Measurements from ENCODE around the gene TRIM44. TPM values are rescaled to one million over a fixed set of nuclear protein-coding genes. Genes with fewer than 3 reads are reported as not detected.
"Not testable (repeated sequence)": the region's sequence is repeated elsewhere in the genome, so short reads cannot be mapped to it uniquely, and the experiment has no call there.

TRIM44 gene
- polyA plus RNA-seq, 1 donor = 101 TPM

GRCh38 chr11:35714882-35715627, 52.5 kb downstream of the TRIM44 start:
- no peak for DNase-seq

GRCh38 chr11:35715677-35716076, 53.1 kb downstream of the TRIM44 start:
- not testable (repeated sequence) for DNase-seq

- DNase-seq = no peak
Measured at GRCh38 chr11:35717043-35717442, 54.5 kb downstream of the TRIM44 start.

GRCh38 chr11:35717520-35717919, 54.9 kb downstream of the TRIM44 start:
- no peak for DNase-seq

- DNase-seq = no peak
Measured at GRCh38 chr11:35721651-35722282, 59.2 kb downstream of the TRIM44 start.

- no peak for DNase-seq
Measured at GRCh38 chr11:35722641-35723040, 60.1 kb downstream of the TRIM44 start.

GRCh38 chr11:35723493-35723892, 60.9 kb downstream of the TRIM44 start:
- DNase-seq = no peak

- DNase-seq = no peak
Measured at GRCh38 chr11:35723913-35724312, 61.3 kb downstream of the TRIM44 start.

GRCh38 chr11:35725885-35726284, 63.3 kb downstream of the TRIM44 start:
- no peak for DNase-seq

- no peak for DNase-seq
Measured at GRCh38 chr11:35727140-35727539, 64.6 kb downstream of the TRIM44 start.

GRCh38 chr11:35730254-35730653, 67.7 kb downstream of the TRIM44 start:
- DNase-seq = no peak

- DNase-seq = no peak
Measured at GRCh38 chr11:35734669-35735410, 72.3 kb downstream of the TRIM44 start.

GRCh38 chr11:35735411-35735810, 72.8 kb downstream of the TRIM44 start:
- DNase-seq = no peak

GRCh38 chr11:35735903-35736302, 73.3 kb downstream of the TRIM44 start:
- DNase-seq = no peak

GRCh38 chr11:35736952-35737351, 74.4 kb downstream of the TRIM44 start:
- DNase-seq = no peak

GRCh38 chr11:35740061-35740799, 77.7 kb downstream of the TRIM44 start:
- DNase-seq = no peak

GRCh38 chr11:35742707-35743454, 80.3 kb downstream of the TRIM44 start:
- DNase-seq = no peak

GRCh38 chr11:35746356-35747153, 84.0 kb downstream of the TRIM44 start:
- DNase-seq = no peak

- DNase-seq = no peak
Measured at GRCh38 chr11:35747668-35748067, 85.1 kb downstream of the TRIM44 start.

- no peak for DNase-seq
Measured at GRCh38 chr11:35748644-35749043, 86.1 kb downstream of the TRIM44 start.

- DNase-seq = no peak
Measured at GRCh38 chr11:35750315-35750714, 87.7 kb downstream of the TRIM44 start.
